PC-9 (cell line): ENCODE results near the gene GNAL.

ENCODE experiments used
- CTCF ChIP-seq: fragments of 200-600 bp; sonication (generic); conservative IDR thresholded peaks from 2 replicates; pipeline ENCODE4 v1.6.1; 2017; ENCODE audit warnings: mixed run types, antibody characterized with exemption, mild to moderate bottlenecking, moderate library complexity
- EZH2 ChIP-seq: fragments of 200-600 bp; sonication (generic); IDR thresholded peaks from 2 replicates; pipeline ENCODE4 v1.8.0; 2017; ENCODE audit warnings: antibody characterized with exemption, low read depth

- no peak for TF ChIP-seq CTCF
- TF ChIP-seq EZH2, result no peak
Measured at GRCh38 chr18:11927497-11927896, 238.4 kb downstream of the GNAL start.
